Testis (tissue), 3 donors: ENCODE measurements around the gene CDC42BPB. TPM values are rescaled to one million over a fixed set of nuclear protein-coding genes. Genes with fewer than 3 reads are reported as not detected.

Experiments
- DNase-seq: peaks from one replicate; pipeline ENCODE4 v3.0.0-alpha.2; 2019
- H3K27ac ChIP-seq, 2 donors: fragments of 200-600 bp; sonication (generic); one replicate each; pipeline ENCODE4 v1.5.1; 2019
- H3K27me3 ChIP-seq: fragments of 200-600 bp; sonication (generic); one replicate; pipeline ENCODE4 v1.5.1; 2019
- H3K36me3 ChIP-seq: fragments of 200-600 bp; sonication (generic); one replicate; pipeline ENCODE4 v1.5.1; 2017; ENCODE audit warnings: low read depth; ENCODE audit errors: missing control alignments
- H3K4me1 ChIP-seq: fragments of 200-600 bp; sonication (generic); one replicate; pipeline ENCODE4 v1.5.1; 2019
- H3K4me3 ChIP-seq, 2 donors: fragments of 200-600 bp; sonication (generic); one replicate each; pipeline ENCODE4 v1.5.1; 2017 to 2019
- H3K9me3 ChIP-seq: fragments of 200-600 bp; sonication (generic); one replicate; pipeline ENCODE4 v1.5.1; 2017
- CTCF ChIP-seq, 3 experiments: fragments of 450-650 bp in 2 of 3; fragments of 200-600 bp in 1 of 3; sonication (generic) in 1 of 3; IDR thresholded peaks; one replicate each; pipeline ENCODE4 v1.5.1; 2016 to 2019; ENCODE audit warnings: antibody characterized with exemption in 3 of 3, mild to moderate bottlenecking in 2 of 3, moderate library complexity in 1 of 3
- POLR2A ChIP-seq: fragments of 450-650 bp; IDR thresholded peaks from one replicate; pipeline ENCODE4 v1.6.1; 2017; ENCODE audit warnings: antibody characterized with exemption, mild to moderate bottlenecking, moderate library complexity
- WGBS, 2 donors: methylation state at CpG; one replicate each; pipeline ENCODE4 v1.1.5; 2018; 5-methylcytosine and 5-hydroxymethylcytosine counted together
- intact Hi-C: fragments of 100-400 bp; cut with DNase I; formaldehyde crosslinking; loops from one replicate; pipeline ENCODE4 v1.15.1; 2023; ENCODE audit warnings: low total_unique reads
- polyA plus RNA-seq: library from polyadenylated mRNA; stranded (reverse); fragments of 350-450 nt; fragmentation: Illumina TruSeq; extraction: RNeasy Lipid Tissue Mini Kit (QIAGEN cat#74804); gene quantifications from one replicate; pipeline ENCODE4 v1.2.3, GENCODE V29; 2014; ENCODE audit warnings: low read depth, low replicate concordance; ENCODE audit not compliant: insufficient read depth
- total RNA-seq, 2 donors: library from RNA; depleted of rRNA; stranded (reverse); fragments of >200 nt; gene quantifications; one replicate each; pipeline ENCODE4 v1.2.3, GENCODE V29; 2016

CDC42BPB gene
- total and polyA plus RNA-seq, 3 donors from 2014 or later, result 90.3 to 216 (median 201) TPM

- WGBS, 2 donors, result 78 to 88% methylated on average over 12 to 23 of the region's 24 CpGs
- Histone ChIP-seq H3K27ac (no peak overlapping the region), H3K36me3 (no peaks in the 10 kb centered on the region), H3K4me3 (no peak overlapping the region), H3K27me3 (no peaks in the 10 kb centered on the region), H3K9me3 (no peaks in the 10 kb centered on the region), H3K4me1 (peaks cover 9% of the 10 kb centered on the region)
- no peak for DNase-seq
- TF ChIP-seq CTCF (IDR thresholded peaks at IDR 0.05), result no peak
- TF ChIP-seq POLR2A, result no peak
- intact Hi-C loops, result no loop called here
Observed at GRCh38 chr14:103085106-103086091, 28.1 kb upstream of the CDC42BPB start.

- intact Hi-C loops, result no loop called here
- Histone ChIP-seq H3K9me3 (no peaks in the 10 kb centered on the region), H3K27me3 (no peaks in the 10 kb centered on the region), H3K4me1 (peaks cover 9% of the 10 kb centered on the region), H3K27ac (no peak within 1 kb of the TSS), H3K4me3 (peak within 1 kb of the TSS; percentile 31 to 36), H3K36me3 (no peaks in the 10 kb centered on the region)
- 12 to 50% methylated on average over 5 to 61 of the region's 61 CpGs for WGBS, 2 donors
- DNase-seq, result no peak
- TF ChIP-seq POLR2A, result no peak
- no peak for TF ChIP-seq CTCF (IDR thresholded peaks at IDR 0.05)
Observed at GRCh38 chr14:103084021-103084919, 26.9 kb upstream of the CDC42BPB start, which contains the start of gene LBHD2. LBHD2 (plus strand) TSS chr14:103084210; CDS start chr14:103086013, 1,803 bp downstream.

- intact Hi-C loops, result no loop called here
- Histone ChIP-seq H3K4me1 (peaks cover 2% of the 10 kb centered on the region), H3K27ac (no peak overlapping the region), H3K9me3 (no peaks in the 10 kb centered on the region), H3K27me3 (no peaks in the 10 kb centered on the region), H3K36me3 (no peaks in the 10 kb centered on the region), H3K4me3 (no peak overlapping the region)
- 92 to 95% methylated on average over 2 of the region's 2 CpGs for WGBS, 2 donors
- TF ChIP-seq CTCF (IDR thresholded peaks at IDR 0.05) (no peak), POLR2A (no peak)
- no peak for DNase-seq
Observed at GRCh38 chr14:103081951-103082350, 24.6 kb upstream of the CDC42BPB start.

GRCh38 chr14:103078860-103079587 is 21.7 kb upstream of the CDC42BPB start:
- Histone ChIP-seq H3K4me1 (peaks cover 11% of the 10 kb centered on the region), H3K36me3 (no peaks in the 10 kb centered on the region), H3K27me3 (no peaks in the 10 kb centered on the region), H3K27ac (no peak overlapping the region), H3K4me3 (no peak overlapping the region), H3K9me3 (no peaks in the 10 kb centered on the region)
- intact Hi-C loops, result no loop called here
- 78 to 79% methylated on average over 8 to 11 of the region's 11 CpGs for WGBS, 2 donors
- TF ChIP-seq CTCF (IDR thresholded peaks at IDR 0.05) (no peak), POLR2A (no peak)
- no peak for DNase-seq
